Natural killer cell (primary cell): ENCODE measurements around the gene COP1. TPM values are rescaled to one million over a fixed set of nuclear protein-coding genes. Genes with fewer than 3 reads are reported as not detected.
A peak's percentile ranks its signal among the peaks of the same experiment; 100 is the strongest.
"Not testable (repeated sequence)": the region's sequence is repeated elsewhere in the genome, so short reads cannot be mapped to it uniquely, and the experiment has no call there.

ENCODE experiments used
- ATAC-seq, 3 donors: fragments of 150-1000 bp in 2 of 3; fragments of 200-7000 bp in 1 of 3; cut with Tn5 transposase; 1 replicate in 1 of 3; 2 replicates in 2 of 3; pipeline ENCODE4 v1.10.0; 2021; ENCODE audit warnings: mild to moderate bottlenecking in 2 of 3, moderate library complexity in 2 of 3
- DNase-seq, 2 donors: peaks; one replicate each; pipeline versions ENCODE4 v3.0.0 to v3.0.0-alpha.2; 2013 to 2021; ENCODE audit warnings: mixed read lengths in 1 of 2
- H3K27ac ChIP-seq: one replicate; pipeline ENCODE4 v1.5.1; 2013; ENCODE audit warnings: mild to moderate bottlenecking, low read length
- H3K27me3 ChIP-seq: one replicate; pipeline ENCODE4 v1.6.1; 2013; ENCODE audit warnings: low read length; ENCODE audit not compliant: control insufficient read depth, insufficient read depth
- H3K36me3 ChIP-seq: one replicate; pipeline ENCODE4 v1.6.1; 2013; ENCODE audit warnings: low read length; ENCODE audit not compliant: control insufficient read depth, insufficient read depth
- H3K4me1 ChIP-seq: one replicate; pipeline ENCODE4 v1.6.1; 2013; ENCODE audit warnings: low read length; ENCODE audit not compliant: control insufficient read depth, insufficient read depth
- H3K4me3 ChIP-seq: one replicate; pipeline ENCODE4 v1.5.1; 2013; ENCODE audit warnings: low read length
- H3K9me3 ChIP-seq: one replicate; pipeline ENCODE4 v1.6.1; 2013; ENCODE audit warnings: low read length; ENCODE audit not compliant: control insufficient read depth, insufficient read depth
- H3K27ac Mint-ChIP-seq, 2 donors: one replicate each; pipeline ENCODE4 v1.8.0; 2022; ENCODE audit warnings: mild to moderate bottlenecking in 2 of 2, mixed read lengths in 2 of 2, moderate library complexity in 1 of 2
- H3K27me3 Mint-ChIP-seq, 2 donors: one replicate each; pipeline ENCODE4 v1.8.0; 2022; ENCODE audit warnings: low read depth in 2 of 2, mixed read lengths in 2 of 2
- H3K36me3 Mint-ChIP-seq: one replicate; pipeline ENCODE4 v1.8.0; 2022; ENCODE audit warnings: mixed read lengths
- H3K4me1 Mint-ChIP-seq, 2 donors: one replicate each; pipeline ENCODE4 v1.8.0; 2022; ENCODE audit warnings: mixed read lengths in 2 of 2
- H3K4me3 Mint-ChIP-seq: one replicate; pipeline ENCODE4 v1.8.0; 2022; ENCODE audit warnings: mild to moderate bottlenecking, moderate library complexity, mixed read lengths
- H3K9me3 Mint-ChIP-seq, 2 donors: one replicate each; pipeline ENCODE4 v1.8.0; 2022; ENCODE audit warnings: mixed read lengths in 2 of 2
- CTCF ChIP-seq: fragments of 200-600 bp; IDR thresholded peaks from one replicate; pipeline ENCODE4 v1.8.0; 2022; ENCODE audit warnings: antibody characterized with exemption
- WGBS: methylation state at CpG from one replicate; pipeline ENCODE4 v1.1.7; 2013; ENCODE audit warnings: missing lambda C conversion rate; ENCODE audit not compliant: insufficient coverage; 5-methylcytosine and 5-hydroxymethylcytosine counted together
- intact Hi-C: fragments of 100-400 bp; cut with micrococcal nuclease; formaldehyde crosslinking; loops from one replicate; pipeline ENCODE4 v1.14.2; 2022
- total RNA-seq, 4 donors: library from RNA; stranded (reverse); fragments of 120-200 nt in 1 of 4; gene quantifications; one replicate each; pipeline versions ENCODE4 v1.2.3 to v1.2.4, GENCODE V29; 2013 to 2022

COP1 gene
- total RNA-seq, 3 donors from 2014 or later (not counting 1 experiment from before 2014, with no cell fraction given) = 56.2 to 70.9 (median 60.9) TPM

DNA sequence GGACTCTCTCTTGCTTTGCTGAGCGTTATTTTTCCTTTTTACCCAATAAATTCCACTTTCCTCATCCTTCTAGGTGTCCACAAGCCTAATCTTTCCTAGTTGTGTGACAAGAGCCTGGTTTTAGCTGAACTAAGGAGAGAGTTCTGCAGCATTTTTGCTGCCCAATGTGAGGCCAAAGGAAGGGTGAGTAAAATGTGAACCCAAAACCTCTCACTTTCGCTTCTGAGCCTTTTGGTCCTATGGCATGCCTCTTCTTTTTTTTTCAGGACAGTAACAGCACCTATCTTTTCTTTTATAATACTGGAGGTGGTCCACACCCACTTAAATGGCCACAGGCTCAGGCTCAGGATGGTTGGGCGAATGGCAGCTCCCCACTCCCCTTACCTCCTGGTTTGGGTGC, 111.1 kb downstream of the COP1 start:
- H3K27me3 ChIP-seq = no peaks in the 10 kb centered on the region
- DNase-seq (no peak), ATAC-seq (no peak)
- no peaks in the 10 kb centered on the region for H3K4me1 ChIP-seq
- H3K9me3 Mint-ChIP-seq = peaks cover 2 to 6% of the 10 kb centered on the region in 2 donors
- no peak for TF ChIP-seq CTCF
- H3K4me3 ChIP-seq = no peak overlapping the region
- H3K27ac Mint-ChIP-seq = no peak overlapping the region
- peaks cover 20% of the 10 kb centered on the region for H3K36me3 ChIP-seq
- H3K27me3 Mint-ChIP-seq = no peaks in the 10 kb centered on the region
- H3K4me1 Mint-ChIP-seq = no peaks in the 10 kb centered on the region
- H3K36me3 Mint-ChIP-seq = peaks cover 36% of the 10 kb centered on the region
- no peak overlapping the region for H3K27ac ChIP-seq
- no peak overlapping the region for H3K4me3 Mint-ChIP-seq
- intact Hi-C loops = no loop called here
- WGBS = 100% methylated on average over 2 of the region's 3 CpGs
- H3K9me3 ChIP-seq = peaks cover 22% of the 10 kb centered on the region

- H3K9me3 Mint-ChIP-seq = no peaks in the 10 kb centered on the region
- no CpG with 5 or more reads among the region's 1 CpG for WGBS
- no peaks in the 10 kb centered on the region for H3K4me1 ChIP-seq
Observed at GRCh38 chr1:176090766-176091165, 116.3 kb downstream of the COP1 start.

DNA sequence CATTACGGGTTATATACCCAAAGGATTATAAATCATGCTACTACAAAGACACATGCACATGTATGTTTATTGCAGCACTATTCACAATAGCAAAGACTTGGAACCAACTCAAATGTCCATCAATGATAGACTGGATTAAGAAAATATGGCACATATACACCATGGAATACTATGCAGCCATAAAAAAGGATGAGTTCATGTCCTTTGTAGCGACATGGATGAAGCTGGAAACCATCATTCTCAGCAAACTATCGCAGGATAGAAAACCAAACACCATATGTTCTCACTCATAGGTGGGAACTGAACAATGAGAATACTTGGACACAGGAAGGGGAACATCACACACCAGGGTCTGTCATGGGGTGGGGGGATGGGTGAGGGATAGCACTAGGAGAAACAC, 119.3 kb downstream of the COP1 start:
- H3K9me3 Mint-ChIP-seq, H3K4me3 Mint-ChIP-seq, H3K4me3 ChIP-seq, H3K27ac ChIP-seq, DNase-seq, H3K27me3 ChIP-seq, H3K27me3 Mint-ChIP-seq, H3K9me3 ChIP-seq, intact Hi-C loops, ATAC-seq, H3K4me1 ChIP-seq, H3K27ac Mint-ChIP-seq: not testable (repeated sequence)
- 100% methylated on average over 1 of the region's 3 CpGs for WGBS
- H3K36me3 ChIP-seq = peaks cover 15% of the 10 kb centered on the region
- Mint-ChIP-seq H3K36me3 (peaks cover 19% of the 10 kb centered on the region), H3K4me1 (peaks cover 25 to 26% of the 10 kb centered on the region in 2 donors)

More at GRCh38 chr1:176090766-176091165, 116.3 kb downstream of the COP1 start:
- H3K36me3 ChIP-seq = peaks cover 1% of the 10 kb centered on the region
- no peak for DNase-seq
- H3K27ac ChIP-seq = no peak overlapping the region
- intact Hi-C loops = no loop called here
- no peak for ATAC-seq
- Mint-ChIP-seq H3K4me3 (no peak overlapping the region), H3K4me1 (peaks cover 12 to 13% of the 10 kb centered on the region in 2 donors), H3K27ac (no peak overlapping the region), H3K27me3 (no peaks in the 10 kb centered on the region), H3K36me3 (peaks cover 10% of the 10 kb centered on the region)
- no peak for TF ChIP-seq CTCF
- no peaks in the 10 kb centered on the region for H3K27me3 ChIP-seq
- H3K4me3 ChIP-seq = no peak overlapping the region
- no peaks in the 10 kb centered on the region for H3K9me3 ChIP-seq

DNA sequence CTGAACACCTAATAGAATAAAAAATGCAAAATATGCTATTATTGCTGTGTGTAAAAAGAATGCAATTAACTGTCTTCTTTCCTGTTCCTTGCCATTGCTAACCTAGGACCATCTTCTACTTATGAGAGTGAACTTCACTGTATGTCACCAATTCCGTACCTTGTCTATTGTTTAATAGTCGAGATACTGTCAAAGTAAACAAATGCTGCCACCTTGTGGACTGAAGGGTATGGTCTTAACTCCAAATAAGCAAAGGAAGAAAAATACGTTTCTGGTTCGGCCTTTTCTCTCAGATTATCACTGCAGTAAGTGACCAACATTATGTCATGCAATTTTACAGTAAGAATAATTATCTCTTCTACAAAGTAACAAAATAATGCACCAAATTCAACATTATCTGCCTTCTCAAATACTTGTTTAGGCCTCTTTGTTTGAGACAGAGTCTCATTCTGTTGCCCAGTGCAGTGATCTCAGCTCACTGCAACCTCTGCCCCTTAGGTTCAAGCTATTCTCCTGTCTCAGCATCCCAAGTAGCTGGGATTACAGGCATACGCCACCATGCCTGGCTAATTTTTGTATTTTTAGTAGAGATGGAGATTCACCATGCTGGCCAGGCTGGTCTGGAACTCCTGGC, 133.4 kb downstream of the COP1 start:
- ATAC-seq (peak; percentile 49 to 67 (median 52)), DNase-seq (peak in 1 of 2 donors; percentile 67)
- peak; percentile 63 for TF ChIP-seq CTCF
- Mint-ChIP-seq H3K27ac (no peak overlapping the region), H3K4me3 (no peak overlapping the region), H3K36me3 (peaks cover 37% of the 10 kb centered on the region), H3K4me1 (peaks cover 24 to 31% of the 10 kb centered on the region in 2 donors), H3K27me3 (no peaks in the 10 kb centered on the region), H3K9me3 (peaks cover 6 to 7% of the 10 kb centered on the region in 2 donors)
- intact Hi-C loops = loop anchor here (5.0 kb wide), 2 partner anchors 701 to 921 kb away; no protein-coding TSS in a partner anchor
- no peaks in the 10 kb centered on the region for H3K27me3 ChIP-seq
- H3K4me1 ChIP-seq = no peaks in the 10 kb centered on the region
- no peak overlapping the region for H3K4me3 ChIP-seq
- H3K9me3 ChIP-seq = peaks cover 3% of the 10 kb centered on the region
- peaks cover 5% of the 10 kb centered on the region for H3K36me3 ChIP-seq
- no peak overlapping the region for H3K27ac ChIP-seq
- 72% methylated on average over 5 of the region's 5 CpGs for WGBS
